ENCODE results near the gene FGD4. TPM values are rescaled to one million over a fixed set of nuclear protein-coding genes. Genes with fewer than 3 reads are reported as not detected.
"Not testable (repeated sequence)": the region's sequence is repeated elsewhere in the genome, so short reads cannot be mapped to it uniquely, and the experiment has no call there.

FGD4 gene
- polyA plus RNA-seq, 3 donors, result 4.1 to 7.7 (median 5.7) TPM

GRCh38 chr12:32533506-32533905 lies 134.1 kb downstream of the FGD4 start:
- not testable (repeated sequence) for H3K27ac ChIP-seq (ENCODE audit: low read depth, low read length)
- WGBS, 3 donors, result 28 to 80% (median 69%) methylated on average over 10 of the region's 10 CpGs

GRCh38 chr12:32533971-32534590 lies 134.7 kb downstream of the FGD4 start:
- WGBS, 3 donors, result 4 to 9% (median 6%) methylated on average over 6 of the region's 6 CpGs
- H3K27ac ChIP-seq (ENCODE audit: low read depth, low read length), result no peak overlapping the region

- WGBS, 3 donors, result 0 to 10% (median 5%) methylated on average over 1 of the region's 1 CpG
- H3K27ac ChIP-seq (ENCODE audit: low read depth, low read length), result no peak overlapping the region
These were observed 135.3 kb downstream of the FGD4 start for GRCh38 chr12:32534698-32535097.

GRCh38 chr12:32535288-32535999 lies 136.1 kb downstream of the FGD4 start:
- 1 to 3% (median 1%) methylated on average over 6 of the region's 6 CpGs for WGBS, 3 donors

GRCh38 chr12:32536000-32536345 lies 136.6 kb downstream of the FGD4 start:
- WGBS, 3 donors, result 18 to 29% (median 21%) methylated on average over 1 of the region's 1 CpG
- no peak overlapping the region for H3K27ac ChIP-seq (ENCODE audit: low read depth, low read length)

More at GRCh38 chr12:32535288-32535999, 136.1 kb downstream of the FGD4 start:
- no peak overlapping the region for H3K27ac ChIP-seq (ENCODE audit: low read depth, low read length)

- 8 to 26% (median 18%) methylated on average over 3 of the region's 3 CpGs for WGBS, 3 donors
- H3K27ac ChIP-seq (ENCODE audit: low read depth, low read length), result no peak overlapping the region
These were observed 142.5 kb downstream of the FGD4 start for GRCh38 chr12:32541754-32542374.

GRCh38 chr12:32542428-32543229 lies 143.3 kb downstream of the FGD4 start:
- no peak overlapping the region for H3K27ac ChIP-seq (ENCODE audit: low read depth, low read length)

GRCh38 chr12:32544893-32545292 lies 145.5 kb downstream of the FGD4 start:
- 51 to 96% (median 94%) methylated on average over 2 of the region's 2 CpGs for WGBS, 3 donors

More at GRCh38 chr12:32542428-32543229, 143.3 kb downstream of the FGD4 start:
- WGBS, 3 donors, result 64 to 74% (median 72%) methylated on average over 6 of the region's 6 CpGs

GRCh38 chr12:32545413-32545980 lies 146.1 kb downstream of the FGD4 start:
- no peak overlapping the region for H3K27ac ChIP-seq (ENCODE audit: low read depth, low read length)
- WGBS, 3 donors, result 24 to 54% (median 25%) methylated on average over 3 of the region's 3 CpGs

More at GRCh38 chr12:32544893-32545292, 145.5 kb downstream of the FGD4 start:
- H3K27ac ChIP-seq (ENCODE audit: low read depth, low read length), result no peak overlapping the region

GRCh38 chr12:32546272-32546671 lies 146.9 kb downstream of the FGD4 start:
- WGBS, 3 donors, result 57 to 84% (median 73%) methylated on average over 2 of the region's 2 CpGs
- H3K27ac ChIP-seq (ENCODE audit: low read depth, low read length), result no peak overlapping the region

GRCh38 chr12:32548691-32549281 lies 149.4 kb downstream of the FGD4 start:
- H3K27ac ChIP-seq (ENCODE audit: low read depth, low read length), result no peak overlapping the region
- WGBS, 3 donors, result 13 to 50% (median 42%) methylated on average over 6 of the region's 6 CpGs

- 33 to 72% (median 39%) methylated on average over 8 of the region's 8 CpGs for WGBS, 3 donors
- H3K27ac ChIP-seq (ENCODE audit: low read depth, low read length), result no peak overlapping the region
These were observed 150.3 kb downstream of the FGD4 start for GRCh38 chr12:32549675-32550079.

- WGBS, 3 donors, result 93 to 100% (median 95%) methylated on average over 2 of the region's 2 CpGs
- no peak overlapping the region for H3K27ac ChIP-seq (ENCODE audit: low read depth, low read length)
These were observed 151.7 kb downstream of the FGD4 start for GRCh38 chr12:32551058-32551457.

GRCh38 chr12:32558903-32559302 lies 159.5 kb downstream of the FGD4 start:
- 38 to 57% (median 45%) methylated on average over 1 of the region's 1 CpG for WGBS, 3 donors
- H3K27ac ChIP-seq (ENCODE audit: low read depth, low read length), result no peak overlapping the region

GRCh38 chr12:32559434-32559833 lies 160.1 kb downstream of the FGD4 start:
- H3K27ac ChIP-seq (ENCODE audit: low read depth, low read length), result no peak overlapping the region
- WGBS, 3 donors, result 26 to 30% (median 30%) methylated on average over 3 of the region's 3 CpGs

- WGBS, 3 donors, result 96 to 98% (median 98%) methylated on average over 4 of the region's 4 CpGs
- H3K27ac ChIP-seq (ENCODE audit: low read depth, low read length), result no peak overlapping the region
These were observed 161.2 kb downstream of the FGD4 start for GRCh38 chr12:32560520-32560919.

GRCh38 chr12:32561931-32562341 lies 162.6 kb downstream of the FGD4 start:
- WGBS, 3 donors, result 66 to 78% (median 78%) methylated on average over 11 of the region's 11 CpGs
- no peak overlapping the region for H3K27ac ChIP-seq (ENCODE audit: low read depth, low read length)

GRCh38 chr12:32562413-32562812 lies 163.1 kb downstream of the FGD4 start:
- 54 to 66% (median 61%) methylated on average over 3 to 6 of the region's 6 CpGs for WGBS, 3 donors
- H3K27ac ChIP-seq (ENCODE audit: low read depth, low read length), result not testable (repeated sequence)

All from adipose tissue (tissue), 3 donors.